GM19438 (cell line): ENCODE results near the gene SORL1-AS1.

ENCODE experiments used
- ATAC-seq: cut with Tn5 transposase; IDR thresholded peaks from one replicate; pipeline ENCODE4 v1.9.1; 2021; ENCODE audit warnings: low read depth; ENCODE audit not compliant: unreplicated experiment

Gene SORL1-AS1

DNA sequence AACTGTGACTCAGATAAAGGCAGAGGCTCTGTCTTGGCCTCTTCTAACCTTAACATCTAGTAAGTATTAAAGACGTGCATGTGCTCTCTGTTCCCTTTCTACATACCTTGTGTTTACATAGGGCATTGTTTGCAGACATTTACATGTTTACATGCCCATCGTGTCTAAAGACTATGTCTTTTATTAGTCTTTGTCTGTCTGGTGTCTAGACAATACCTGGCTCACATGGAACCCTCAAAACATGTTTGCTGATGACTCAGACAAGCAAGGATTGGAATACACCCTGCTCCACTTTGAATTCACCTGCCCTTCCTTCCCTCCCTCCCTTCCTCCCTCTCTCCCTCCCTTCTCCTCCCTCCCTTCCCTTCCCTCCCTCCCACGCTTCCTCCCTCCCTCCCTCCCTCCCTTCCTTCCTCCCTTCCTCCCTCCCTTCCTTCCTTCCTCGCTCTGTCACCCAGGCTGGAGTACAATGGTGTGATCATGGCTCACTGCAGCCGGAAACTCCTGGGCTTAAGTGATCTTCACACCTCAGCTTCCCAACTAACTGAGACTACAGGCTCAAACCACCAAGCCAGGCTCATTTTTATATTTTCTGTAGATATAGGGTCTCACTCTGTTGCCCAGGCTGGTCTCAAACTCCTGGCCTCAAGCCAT is 23.7 kb upstream of the SORL1-AS1 start:
- ATAC-seq, result no peak

DNA sequence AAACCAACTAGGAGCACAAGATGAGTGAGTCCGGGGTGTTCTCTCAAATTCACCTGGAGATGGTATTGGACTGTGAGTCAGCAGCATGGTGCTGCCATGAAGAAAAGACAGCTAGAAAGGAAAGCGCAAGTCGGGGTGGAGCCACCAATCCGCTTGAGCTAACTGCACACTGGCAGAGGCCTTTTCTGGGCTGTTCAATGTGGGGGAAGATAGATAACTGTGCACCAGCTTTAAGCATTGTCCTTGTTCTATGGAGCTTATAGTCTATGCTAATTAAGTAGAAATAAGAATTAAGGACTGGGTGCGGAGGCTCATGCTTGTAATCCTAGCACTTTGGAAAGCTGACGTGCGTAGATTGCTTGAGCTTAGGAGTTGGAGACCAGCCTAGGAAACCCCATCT is 21.9 kb upstream of the SORL1-AS1 start:
- no peak for ATAC-seq

DNA sequence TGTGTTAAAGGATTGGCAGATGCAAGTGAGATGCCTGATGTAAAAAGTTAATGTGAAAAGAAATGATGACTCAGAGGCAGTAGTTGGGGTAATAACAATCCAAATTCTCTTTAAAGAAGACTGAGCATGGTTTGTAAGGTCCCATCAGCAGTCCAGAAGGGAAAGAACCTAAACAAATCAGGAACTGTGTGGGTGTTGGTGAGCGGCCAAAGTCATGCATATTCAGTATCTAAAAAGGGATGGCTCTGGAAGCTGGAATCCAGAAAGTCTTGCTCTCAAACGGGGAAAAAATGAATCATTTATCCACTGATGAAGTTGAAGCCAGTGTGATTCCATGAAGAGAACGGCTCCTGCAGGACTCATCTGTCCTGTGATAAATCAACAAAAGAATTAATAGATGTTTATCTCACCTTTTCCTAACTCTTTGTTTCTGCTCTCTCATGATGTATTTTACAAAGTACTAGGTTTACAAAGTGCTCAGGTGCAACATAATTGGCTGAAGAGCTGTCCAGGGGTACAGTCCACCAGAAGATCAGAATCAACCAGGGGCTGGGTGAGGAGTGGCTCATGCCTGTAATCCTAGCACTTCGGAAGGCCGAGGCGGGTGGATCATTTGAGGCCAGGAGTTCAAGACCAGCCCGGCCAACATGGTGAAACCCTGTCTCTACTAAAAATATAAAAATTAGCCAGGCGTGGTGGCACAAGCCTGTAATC is 20.5 kb upstream of the SORL1-AS1 start:
- no peak for ATAC-seq

DNA sequence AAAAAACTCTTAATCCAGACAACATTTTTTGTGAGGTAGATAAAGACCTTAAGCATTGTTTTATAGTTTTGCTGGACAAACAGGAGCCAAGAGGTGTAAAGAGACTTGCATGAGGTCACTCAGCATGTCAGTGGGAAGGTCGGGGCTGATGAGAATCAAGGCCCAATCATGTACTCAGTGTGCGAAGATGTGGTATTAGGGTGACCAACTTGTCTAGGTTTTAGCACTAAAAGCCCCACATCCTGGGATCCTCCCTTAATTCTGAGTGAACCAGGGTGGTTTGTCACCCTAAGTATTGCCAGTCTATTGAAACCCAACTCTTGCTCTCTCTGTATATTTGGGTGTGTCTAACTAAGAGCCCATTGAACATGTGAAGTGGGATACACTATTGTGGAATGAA is 19.5 kb upstream of the SORL1-AS1 start:
- ATAC-seq, result no peak

DNA sequence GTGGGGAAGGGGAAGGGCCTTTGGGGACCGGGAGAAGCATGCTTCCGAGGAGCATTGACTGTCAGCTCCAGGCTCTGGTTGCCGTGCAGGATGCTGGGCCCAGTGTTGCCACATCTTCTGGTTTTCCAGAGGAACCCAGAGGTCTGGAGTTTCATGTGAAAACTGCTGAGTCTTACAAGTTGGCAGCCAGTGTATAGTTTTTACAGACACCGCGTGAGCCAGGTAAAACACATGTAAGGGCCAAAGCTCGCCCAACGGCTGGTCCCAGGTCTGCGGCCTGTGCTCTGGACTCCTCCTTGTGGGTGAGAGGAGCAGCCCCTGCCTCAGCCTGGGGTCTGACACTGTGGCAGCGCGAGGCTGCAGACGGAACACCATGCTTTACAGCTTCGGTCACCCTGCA is 18.4 kb upstream of the SORL1-AS1 start:
- no peak for ATAC-seq

DNA sequence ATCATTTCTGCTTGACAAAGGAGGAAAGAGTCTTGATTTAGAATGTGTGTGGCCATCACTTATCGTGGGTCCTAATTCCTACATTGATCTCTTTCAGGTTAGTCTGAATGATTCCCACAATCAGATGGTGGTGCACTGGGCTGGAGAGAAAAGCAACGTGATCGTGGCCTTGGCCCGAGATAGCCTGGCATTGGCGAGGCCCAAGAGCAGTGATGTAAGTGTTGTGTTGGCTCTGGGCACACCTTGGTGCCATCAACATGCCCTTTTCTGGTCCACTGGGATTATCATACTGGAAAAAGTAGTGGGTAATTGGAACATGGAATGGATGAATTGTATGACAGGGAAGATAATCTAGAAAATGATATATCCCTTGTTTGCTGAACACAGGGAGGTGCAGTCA is 17.1 kb upstream of the SORL1-AS1 start:
- no peak for ATAC-seq

DNA sequence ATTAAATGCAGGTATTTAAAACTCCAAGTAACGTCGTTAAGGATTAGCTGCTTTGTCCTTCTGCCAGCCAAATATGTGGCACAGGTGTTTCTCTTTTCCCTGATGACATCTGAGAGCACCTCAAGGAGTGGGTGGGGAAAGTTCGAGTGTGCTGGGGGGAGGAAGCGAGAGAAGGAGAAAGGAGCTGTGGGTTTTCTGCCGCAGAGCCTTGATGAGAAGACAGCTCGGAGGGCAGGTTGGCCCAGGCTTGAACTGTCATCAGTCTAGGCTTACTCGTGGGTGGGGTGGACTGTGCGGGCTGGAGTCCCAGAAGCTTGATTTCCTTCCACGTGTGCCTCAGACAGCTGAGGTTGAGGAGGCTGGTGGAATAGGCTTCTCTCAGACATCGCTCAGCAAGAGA is 15.2 kb upstream of the SORL1-AS1 start:
- peak; percentile 41 for ATAC-seq

DNA sequence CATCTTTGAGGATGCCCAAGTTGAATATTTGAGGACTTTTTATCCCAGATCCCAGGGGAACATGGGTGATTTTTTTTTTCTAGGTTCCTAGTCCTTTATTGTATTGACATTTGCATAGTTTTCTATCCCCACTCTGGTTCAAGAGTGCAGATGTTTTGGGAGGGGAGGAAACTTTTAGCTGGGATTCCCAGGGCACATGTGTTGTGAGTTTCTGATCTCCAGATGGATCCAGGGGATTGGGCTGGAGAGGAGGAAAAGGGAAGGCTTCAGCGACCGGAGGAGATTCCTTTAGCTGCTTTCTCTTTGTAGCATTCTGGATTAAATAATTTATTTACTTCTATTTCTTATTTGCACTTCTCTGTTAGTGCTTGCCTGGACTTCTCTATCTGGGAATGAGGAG is 14.7 kb upstream of the SORL1-AS1 start:
- no peak for ATAC-seq

DNA sequence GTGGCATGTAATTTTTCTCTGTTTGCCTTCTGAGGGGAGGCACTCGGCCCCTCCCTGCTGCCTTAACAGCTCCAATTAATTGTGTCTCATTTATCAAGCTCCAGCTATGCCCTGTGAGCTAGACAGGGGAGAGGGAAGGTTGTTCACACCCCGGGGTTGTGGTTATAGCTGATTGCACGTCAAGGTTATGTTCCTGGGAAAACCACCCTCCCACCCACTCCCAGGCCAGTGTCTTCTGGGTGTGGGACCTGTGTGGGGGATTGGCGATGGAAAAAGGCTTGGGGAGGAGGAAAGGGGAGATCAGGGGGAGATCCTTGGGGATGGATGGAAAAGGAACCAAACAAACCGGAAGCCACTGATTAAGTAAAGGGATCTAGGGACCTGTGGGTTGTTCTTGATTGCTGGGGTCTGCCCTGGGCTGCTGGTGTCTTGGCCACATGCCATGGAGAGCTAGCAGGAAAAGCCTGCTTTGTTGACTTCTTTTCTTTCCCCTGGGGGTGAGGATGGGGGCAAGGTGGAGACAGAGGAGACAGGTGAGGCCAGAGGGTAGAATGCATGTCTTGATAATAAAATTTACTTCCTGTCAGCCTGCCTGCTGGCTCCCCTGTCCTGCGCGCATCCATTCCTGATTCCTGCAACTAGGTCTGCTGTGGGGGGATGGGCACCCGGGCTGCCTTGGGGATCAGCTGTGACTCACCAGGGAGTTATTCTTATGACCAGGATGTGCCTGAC is 13.5 kb upstream of the SORL1-AS1 start:
- no peak for ATAC-seq

DNA sequence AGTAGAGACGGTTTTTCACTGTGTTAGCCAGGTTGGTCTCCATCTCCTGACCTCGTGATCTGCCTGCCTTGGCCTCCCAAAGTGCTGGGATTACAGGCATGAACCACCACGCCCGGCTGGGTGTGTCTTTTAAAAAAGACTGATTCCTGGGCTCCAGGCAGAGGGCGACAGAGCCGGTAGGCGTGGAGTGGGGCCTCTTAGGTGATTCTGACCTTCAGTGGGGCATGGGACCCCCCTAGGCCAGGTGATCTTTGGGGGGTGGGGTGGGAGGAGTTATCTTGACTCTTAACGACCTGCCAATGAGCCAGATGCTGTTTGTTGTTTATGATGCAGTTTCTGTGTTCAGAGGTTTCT is 12.9 kb upstream of the SORL1-AS1 start:
- no peak for ATAC-seq

DNA sequence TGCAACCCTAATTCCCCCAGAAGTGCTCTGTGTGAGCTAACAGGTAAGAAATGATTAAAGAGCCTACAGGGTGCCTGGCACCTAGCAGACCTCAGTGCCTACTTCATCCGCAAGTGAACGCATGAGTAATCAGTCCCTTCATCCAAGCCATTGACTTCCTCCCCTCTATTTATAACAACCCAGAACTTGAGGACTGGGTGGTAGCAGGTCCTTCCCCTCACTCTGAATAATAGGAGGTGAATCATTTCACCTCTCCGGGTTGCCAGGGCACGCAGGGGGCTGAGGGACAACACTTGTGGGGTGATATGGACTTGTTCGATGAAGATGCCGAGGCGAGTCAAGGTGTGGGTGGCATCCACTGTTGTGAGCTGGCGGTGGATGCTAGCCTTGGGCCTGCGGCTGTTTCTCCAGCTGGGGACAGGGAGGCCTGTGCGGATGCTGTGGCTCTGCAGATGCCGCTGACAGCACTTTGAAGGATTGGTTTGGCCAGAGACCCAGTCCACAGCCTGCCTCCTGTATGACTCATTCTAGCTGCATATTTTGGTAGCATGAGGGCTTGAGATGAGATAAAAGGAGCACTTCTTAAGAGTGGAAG is 11.7 kb upstream of the SORL1-AS1 start:
- no peak for ATAC-seq

DNA sequence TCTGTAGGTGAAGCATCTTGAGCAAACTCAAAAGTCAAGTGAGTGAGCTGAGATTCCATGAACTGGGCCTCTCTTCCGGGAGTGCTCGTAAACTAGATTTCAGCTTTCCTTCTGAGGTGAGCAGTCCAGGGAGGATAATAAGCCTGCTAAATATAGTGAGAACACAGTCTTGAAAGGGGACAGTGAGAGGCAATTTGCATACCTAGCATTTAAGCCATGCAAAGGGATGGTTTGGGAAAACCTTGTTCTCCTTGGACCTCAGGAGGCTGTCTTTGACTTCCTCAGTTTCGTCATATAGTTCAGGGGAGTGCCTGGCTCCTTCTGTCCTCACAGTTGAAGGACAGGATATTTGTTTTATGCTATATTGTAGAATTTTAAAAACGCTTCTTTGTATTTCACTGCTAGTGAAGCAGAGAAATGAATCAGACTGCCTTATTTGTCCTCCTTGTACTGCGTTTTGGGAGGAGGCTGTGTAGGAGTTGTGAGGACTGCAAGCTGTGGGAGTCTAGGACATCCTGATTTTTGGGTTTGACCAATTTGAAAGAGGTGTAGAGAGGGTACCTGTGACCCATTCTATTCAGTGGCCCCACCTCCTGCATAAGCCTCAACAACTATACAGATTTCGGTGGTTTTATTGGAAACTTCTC is 11.0 kb upstream of the SORL1-AS1 start:
- ATAC-seq, result no peak

DNA sequence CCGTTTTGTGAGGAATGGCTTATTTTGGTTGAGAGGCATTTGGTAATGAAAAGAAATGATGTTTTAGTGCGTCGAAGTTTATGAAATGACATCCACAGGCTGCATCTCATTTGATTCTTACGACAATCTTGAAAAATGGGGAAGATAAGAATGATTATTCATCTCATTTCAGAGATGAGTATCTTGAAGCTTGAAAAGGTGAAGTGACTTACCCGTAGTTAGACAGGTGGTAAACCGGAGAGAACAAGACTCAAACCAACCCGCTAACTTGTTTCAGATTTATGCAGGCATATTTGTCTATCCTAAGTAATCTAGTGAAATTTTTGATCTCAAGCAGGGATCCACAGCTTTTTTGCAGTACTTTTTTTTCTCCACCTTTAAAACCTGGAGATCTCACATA is 9.1 kb upstream of the SORL1-AS1 start:
- ATAC-seq, result no peak

DNA sequence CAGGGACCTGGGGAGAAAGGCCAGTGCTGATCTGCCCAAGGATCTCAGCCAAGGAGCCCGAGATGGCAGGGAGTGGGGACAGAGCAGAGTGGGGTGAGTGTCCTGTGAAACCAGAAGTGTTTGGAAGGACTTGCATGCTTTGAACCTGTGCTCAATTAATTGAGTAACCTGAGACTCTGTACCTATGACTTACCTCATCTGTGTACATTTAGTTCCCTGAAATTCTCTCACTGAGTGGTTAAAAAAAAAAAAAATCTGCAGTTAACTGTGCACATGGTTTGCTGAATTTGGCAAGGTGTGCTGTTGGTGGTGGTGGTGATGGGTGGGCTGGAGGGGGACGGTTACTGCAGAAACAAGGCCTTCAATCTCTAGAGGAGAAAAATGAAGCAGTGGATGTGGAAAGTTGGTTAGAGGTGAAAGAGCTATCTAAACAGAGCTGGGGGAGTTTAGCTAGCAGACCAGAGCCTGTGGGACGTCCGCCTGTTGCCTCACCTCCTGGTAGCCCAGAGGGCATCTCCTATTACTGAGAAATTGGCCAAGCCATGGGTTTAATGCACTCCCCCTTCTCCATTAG is 8.3 kb upstream of the SORL1-AS1 start:
- no peak for ATAC-seq

DNA sequence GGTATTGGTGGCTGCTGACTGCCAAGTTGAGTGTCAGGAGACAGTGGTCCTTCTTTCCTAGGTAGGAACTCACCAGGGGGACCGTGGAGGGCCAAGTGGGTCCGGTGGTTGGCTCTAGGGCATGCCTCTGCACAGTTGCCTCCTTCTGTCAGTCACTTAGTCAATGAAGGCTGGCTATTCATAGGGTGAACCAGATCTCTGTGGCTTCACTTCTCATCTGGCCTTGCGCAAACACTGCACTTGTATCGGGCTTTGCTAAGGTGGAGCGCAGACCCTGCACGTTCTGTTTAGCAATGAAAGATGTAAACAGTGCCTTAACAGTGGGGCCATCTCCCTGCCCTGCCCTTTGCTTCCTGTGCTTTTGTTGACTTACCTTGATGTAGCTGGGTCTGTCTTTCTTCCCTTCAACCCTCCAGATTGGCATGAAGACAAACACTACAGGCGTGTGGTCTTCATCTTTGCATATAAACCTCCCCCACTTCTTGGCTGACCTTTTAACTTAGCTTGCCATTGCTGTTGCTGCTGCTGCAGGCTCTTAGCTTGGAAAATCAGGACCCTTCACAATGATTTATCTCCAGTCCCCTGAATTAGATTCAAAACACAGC is 6.7 kb upstream of the SORL1-AS1 start:
- no peak for ATAC-seq

DNA sequence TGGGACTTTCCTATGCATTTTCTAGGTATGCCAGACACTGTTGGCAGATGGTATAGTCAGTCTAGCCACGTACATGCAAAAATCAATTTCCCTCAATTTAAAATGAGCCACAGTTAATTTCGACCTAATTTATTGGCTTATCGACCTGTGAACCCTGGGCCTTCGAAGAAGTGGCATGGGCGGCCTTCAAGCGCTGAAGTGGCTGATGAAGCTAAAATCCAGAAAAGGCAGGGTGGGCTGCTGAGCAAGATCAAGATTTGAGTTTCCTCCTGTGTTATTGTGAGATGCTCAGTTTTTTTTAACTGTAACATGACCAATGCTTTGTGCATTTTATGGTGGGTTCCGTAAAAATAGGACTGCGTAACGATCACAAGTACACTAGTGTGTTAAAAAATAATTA is 5.8 kb upstream of the SORL1-AS1 start:
- no peak for ATAC-seq

DNA sequence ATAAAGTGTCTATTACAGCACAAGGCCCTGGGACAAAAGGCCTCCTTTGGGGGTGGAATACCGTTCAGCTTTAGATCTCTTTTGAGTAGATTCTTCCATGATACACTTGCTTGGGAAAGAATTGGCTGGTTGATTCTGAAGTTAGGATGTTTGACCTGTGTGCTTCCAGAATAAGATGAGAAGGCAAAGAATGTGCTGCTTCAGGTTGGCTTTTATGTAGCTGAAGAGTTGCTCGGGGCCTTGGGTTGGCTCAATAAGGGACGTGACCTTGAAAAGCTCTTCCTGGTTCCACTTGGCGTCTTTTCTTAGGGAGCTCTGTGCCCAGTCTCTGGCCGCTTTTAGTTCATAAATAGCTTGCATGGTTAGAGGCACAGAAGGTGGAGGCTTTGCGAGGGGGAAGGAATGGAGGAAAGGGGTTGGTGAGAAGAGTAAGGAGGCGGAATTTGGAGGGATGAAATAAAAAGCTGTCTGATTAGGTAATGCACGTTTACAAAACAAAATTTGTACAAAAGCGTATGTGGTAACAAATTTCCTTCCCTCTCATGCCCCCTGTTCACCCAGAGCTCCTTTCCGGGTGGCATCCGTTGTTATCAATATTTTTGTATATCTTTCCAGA is 4.2 kb upstream of the SORL1-AS1 start:
- ATAC-seq, result no peak

DNA sequence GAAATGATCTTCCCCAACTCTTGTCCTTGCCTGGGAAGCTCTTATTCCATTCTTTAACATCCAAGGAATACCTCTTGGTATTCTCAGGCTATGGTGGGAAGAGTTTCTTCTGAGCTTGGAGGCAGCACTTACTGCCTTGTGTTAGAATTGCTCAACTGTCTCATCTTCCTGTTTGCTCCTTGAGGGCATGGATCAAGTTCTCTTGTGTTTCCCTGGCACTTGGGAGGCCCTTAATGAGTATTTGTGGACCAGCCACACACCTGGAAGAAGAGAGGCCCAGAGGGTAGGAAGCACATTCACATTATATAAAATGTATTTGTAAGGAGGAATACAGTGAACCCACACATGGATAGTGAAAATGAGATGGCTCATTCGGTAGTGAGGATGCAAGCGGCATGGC is 3.4 kb upstream of the SORL1-AS1 start:
- ATAC-seq, result no peak

DNA sequence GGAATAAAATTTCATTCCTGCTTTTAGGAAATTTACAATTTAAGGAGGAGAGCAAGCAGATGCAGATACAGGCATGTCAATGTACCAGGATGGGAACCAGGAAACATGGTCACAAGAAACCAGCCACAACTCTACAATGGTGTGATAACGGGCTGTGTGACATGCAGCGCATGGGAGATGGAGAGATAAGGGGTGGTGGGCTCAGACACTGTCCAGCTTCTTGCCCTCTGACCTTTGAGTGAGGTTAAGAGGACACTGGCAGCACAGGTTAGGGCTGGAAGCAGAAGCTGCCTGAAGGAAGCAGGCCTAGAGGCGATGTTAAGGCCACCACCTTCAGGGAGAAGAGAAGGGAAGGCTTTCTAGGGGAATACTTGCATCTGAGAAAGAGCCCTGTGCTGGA is 2.3 kb upstream of the SORL1-AS1 start:
- no peak for ATAC-seq
